Measurements from ENCODE around the gene GOLGA6A.
"Not testable (repeated sequence)": the region's sequence is repeated elsewhere in the genome, so short reads cannot be mapped to it uniquely, and the experiment has no call there.

GOLGA6A gene, protein sequence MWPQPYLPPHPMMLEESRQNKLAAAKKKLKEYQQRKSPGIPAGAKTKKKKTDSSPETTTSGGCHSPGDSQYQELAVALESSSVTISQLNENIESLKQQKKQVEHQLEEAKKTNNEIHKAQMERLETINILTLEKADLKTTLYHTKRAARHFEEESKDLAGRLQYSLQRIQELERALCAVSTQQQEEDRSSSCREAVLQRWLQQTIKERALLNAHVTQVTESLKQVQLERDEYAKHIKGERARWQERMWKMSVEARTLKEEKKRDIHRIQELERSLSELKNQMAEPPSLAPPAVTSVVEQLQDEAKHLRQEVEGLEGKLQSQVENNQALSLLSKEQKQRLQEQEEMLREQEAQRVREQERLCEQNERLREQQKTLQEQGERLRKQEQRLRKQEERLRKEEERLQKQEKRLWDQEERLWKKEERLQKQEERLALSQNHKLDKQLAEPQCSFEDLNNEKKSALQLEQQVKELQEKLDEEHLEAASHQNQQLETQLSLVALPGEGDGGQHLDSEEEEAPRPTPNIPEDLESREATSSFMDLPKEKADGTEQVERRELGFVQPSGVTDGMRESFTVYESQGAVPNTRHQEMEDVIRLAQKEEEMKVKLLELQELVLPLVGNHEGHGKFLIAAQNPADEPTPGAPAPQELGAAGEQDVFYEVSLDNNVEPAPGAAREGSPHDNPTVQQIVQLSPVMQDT

GRCh38 chr15:74082450-74082849 is at the start of gene GOLGA6A:
GOLGA6A (minus strand) TSS chr15:74082550; CDS start chr15:74082509, 41 bp downstream.
- DNase-seq, result not testable (repeated sequence)

DNA sequence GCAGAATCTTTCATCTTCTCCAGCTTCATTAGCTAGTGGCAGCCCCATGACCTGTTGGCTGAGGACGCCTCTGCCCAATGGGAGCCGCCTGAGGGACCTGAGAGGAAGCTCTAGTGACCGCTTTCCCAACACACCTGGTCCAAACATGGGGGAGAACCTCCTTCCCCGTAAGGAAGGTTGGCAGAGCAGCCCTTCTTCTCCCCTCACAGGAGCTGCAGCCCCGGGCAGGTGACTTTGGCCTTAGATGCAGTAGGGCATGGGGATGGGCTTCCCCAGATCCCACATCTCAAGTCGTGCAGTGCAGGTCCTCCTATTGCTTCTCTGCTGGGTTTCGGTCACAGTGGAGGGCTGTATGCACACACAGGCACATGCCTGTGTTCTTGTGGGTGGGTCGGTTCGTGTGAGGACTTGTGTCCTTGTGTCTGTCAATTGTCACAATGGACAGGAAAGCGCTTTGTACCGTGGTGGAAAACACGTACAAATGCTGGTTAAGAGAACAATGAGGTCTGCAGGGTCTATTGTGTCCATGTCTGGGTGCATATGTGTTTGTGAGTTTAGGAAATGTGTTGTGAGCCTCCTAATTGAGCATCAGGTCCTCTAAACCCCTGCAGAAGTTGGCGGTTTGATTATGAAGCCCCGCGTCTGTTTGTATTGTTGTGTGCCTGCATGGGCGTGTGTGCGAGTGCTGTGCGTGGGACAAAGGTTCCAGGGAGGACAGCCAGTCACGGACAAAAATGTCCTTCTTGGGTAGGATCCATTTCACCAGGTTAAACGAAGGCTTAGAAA is 49.5 kb upstream of the GOLGA6A start:
- DNase-seq, result no peak

DNA sequence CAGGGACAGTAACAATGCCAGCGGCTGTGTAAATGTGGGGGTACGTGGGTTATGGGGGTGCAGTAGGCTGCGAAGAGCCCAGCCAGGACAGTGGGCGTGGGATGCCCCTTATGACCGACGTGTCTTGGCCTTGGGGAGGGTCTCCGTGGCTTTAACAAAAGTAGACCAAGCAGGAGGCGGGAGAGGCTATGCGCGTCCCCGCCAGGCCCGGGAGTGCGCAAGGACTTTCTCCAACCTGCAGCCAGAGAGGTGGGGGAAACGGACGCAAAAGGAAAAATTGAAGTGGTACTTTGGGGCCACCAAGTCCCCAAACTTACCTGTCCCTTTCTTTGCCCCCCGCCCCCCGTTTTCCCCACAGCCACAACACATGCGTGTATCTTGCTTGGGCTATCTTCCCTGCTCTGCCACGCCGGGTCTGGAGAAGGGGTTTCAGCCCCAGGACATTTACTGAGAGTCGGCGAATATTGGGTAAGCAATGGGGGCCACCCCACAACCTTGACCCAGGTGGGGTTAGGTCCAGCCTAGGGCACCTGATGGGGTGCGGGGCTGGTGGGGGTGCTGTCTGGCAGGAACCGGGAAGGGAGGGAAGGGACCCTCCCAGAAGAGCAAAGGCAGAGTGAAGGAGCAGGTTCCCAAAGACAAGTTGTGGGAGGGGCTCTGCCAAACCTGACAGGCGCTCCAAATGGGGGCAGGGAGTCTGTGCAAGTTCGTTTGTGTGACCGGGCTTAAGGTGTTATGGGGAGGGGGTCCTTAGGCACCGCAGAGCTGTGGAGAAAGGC is 48.7 kb upstream of the GOLGA6A start:
- DNase-seq, result no peak

- peak; percentile 64 for DNase-seq
Observed at GRCh38 chr15:74130155-74130848, 48.0 kb upstream of the GOLGA6A start, which contains the start of gene ISLR2. ISLR2 (plus strand) TSS chr15:74130586; CDS start chr15:74132755, 2,169 bp downstream.

GRCh38 chr15:74129586-74130154 is 47.3 kb upstream of the GOLGA6A start:
- DNase-seq, result no peak

- DNase-seq, result no peak
Observed at GRCh38 chr15:74128785-74129585, 46.6 kb upstream of the GOLGA6A start.

GRCh38 chr15:74127954-74128784 is 45.8 kb upstream of the GOLGA6A start:
- no peak for DNase-seq

DNA sequence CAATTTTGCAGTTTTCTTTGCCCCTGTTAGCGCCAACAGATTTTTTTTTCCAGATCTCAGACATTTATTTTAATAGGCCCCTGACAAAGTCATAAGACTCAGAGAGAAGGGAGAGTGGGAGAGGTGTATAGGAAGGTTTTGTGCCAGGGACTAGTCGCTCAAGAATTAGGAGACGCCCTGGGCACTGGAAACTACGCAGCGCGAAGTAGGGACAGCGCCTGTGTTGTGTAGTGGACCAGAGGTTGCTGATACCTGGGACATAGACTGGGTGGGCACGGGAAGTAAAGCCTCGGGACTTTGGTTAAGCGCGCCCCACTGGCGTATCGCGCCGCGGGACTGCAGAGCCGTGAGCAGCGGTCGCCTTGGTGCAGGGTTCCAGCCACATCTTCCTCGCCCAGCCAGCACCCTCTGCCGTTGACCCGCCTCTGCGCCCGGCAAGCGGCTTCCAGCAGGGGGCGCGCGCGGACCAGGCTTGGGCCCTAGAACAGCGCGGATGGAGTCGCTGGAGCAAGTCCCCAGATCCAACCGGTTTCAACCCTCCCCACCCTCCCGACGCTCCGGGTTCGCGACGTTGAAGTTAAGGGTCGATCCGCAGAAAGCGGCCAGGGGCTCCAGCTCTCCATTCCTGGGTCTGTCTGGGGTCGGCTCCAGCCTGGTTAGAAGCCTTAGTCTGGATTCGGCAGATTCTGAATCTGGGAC is 45.1 kb upstream of the GOLGA6A start:
- peak; percentile 95 for DNase-seq

DNA sequence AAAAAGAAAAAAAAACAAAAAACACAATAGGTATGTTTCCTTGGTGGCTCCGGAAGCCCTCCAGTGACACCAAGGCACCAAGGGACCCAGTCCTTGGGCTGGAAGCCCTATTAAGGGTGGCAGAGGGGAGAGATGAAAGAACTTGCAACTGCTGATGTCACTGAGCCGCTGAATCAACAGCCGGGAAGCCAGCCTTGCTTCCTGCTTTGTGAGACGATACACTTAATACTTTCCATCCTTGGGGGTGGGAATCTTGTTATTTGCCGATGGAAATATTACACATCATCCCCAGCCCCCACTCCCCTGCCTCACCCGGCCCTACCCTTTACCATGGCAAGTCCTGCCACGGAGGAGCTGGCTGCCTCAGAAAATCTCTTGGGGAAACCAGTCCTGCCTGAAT is 42.4 kb upstream of the GOLGA6A start:
- DNase-seq, result peak; percentile 43

- no peak for DNase-seq
Observed at GRCh38 chr15:74124196-74124595, 41.8 kb upstream of the GOLGA6A start.

DNA sequence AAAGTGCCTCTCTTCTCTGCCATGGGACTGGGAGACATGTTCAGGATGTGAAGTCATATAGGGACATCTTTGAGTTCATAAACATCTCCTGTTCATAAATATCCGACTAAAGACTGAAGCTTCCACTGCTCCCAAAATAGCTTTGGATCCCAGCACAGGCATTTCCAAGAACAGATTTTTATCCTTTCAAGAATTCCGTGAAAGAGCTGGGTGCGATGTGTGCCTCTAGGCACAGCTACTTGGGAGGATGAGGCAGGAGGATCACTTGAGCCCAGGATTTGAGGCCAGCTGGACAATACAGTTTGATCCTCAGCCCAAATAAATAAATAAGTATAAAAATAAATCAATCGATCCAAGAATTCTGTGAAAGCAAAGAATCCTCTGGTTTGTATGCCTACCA is 41.3 kb upstream of the GOLGA6A start:
- DNase-seq, result no peak

- DNase-seq, result peak; percentile 59
Observed at GRCh38 chr15:74123131-74123429, 40.7 kb upstream of the GOLGA6A start.

DNA sequence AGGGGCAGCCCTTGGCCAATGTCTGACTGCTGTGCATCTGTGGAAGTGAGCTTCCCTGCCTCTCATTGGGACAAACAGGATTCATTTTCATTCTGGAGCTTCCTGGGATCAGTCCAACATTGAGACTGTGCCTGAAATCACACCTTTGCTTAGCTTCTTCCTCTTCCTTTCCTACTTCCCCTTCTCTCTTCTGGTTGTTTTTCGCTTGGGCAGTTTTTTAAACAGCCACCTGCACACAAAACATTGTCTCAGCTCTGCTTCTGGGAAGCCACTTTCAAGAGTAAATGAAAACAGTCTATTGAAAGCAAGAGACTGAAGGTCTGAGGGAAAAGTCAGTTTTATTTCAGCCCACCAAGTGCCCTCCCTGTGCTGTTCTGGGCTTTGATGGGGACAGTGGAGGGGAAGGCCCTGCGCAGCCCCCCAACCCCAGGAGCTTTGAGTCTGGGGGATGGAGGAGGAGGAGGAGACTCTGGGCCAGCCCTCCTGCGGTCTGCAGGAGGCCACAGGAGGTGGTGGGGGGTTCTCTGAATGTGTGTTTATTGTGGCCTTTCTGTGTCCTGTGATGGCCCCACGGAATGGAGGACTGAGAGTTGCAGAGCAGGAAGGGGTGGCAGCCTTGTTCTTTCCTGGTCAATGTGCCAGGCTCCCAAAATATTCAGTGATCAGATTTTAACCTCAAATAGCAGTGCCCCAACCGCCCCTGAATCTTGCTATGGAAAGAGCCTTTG is 40.2 kb upstream of the GOLGA6A start:
- no peak for DNase-seq

DNA sequence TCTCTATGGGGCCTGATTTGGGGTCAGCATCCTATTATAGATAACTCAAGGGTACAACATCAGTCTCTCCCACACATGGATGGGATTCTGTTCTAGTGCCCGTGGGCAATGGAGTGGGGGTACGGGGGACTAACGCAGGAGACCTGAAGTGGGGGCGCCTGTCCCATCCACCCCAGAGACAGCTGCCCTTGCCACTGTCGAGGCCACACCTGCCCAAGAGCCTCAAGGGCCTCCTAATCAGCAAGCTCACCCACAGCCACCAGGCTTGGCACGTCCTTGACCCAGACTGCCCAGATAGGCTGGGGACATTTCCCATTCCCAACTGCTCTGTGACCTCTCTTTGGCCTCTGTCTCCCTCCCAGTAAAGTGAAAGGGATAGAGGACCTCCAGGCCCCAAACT is 39.5 kb upstream of the GOLGA6A start:
- DNase-seq, result no peak

DNA sequence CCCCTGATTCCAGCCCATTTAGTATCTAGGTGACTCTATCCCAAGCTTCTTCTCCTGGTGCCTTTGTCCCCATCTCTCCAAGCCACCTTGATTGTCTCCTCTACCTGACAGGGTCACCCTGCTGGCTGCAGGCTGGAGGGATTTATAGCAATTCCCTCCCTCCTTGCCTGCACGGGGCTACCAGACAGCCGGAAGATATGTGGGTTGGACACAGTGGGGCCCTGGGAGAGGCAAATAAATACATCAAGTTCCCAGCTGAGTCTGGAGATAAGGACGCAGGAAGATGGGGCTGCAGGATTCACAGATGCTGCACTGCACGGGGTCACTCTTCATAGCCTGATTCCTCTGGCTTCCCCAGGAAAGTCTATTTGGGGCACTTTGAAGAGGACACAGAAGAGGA is 38.7 kb upstream of the GOLGA6A start:
- DNase-seq, result no peak

GRCh38 chr15:74120426-74120825 is 38.1 kb upstream of the GOLGA6A start:
- peak; percentile 38 for DNase-seq

DNA sequence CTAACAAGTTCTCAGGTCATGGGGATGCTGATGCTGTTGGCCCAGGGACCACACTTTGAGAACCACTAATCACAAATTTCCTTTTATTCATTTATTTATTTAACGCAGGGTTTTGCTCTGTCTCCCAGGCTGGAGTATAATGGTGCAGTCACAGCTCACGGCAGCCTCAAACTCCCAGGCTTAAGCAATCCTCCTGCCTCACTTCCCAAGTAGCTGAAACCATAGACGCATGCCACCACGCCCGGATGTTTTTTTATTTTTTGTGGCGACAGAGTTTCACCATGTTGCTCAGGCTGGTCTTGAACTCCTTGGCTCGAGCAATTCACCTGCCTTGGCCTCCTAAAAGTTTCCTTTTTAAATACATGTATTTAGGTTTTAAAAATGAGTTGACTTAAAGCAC is 27.4 kb upstream of the GOLGA6A start:
- no peak for DNase-seq

DNA sequence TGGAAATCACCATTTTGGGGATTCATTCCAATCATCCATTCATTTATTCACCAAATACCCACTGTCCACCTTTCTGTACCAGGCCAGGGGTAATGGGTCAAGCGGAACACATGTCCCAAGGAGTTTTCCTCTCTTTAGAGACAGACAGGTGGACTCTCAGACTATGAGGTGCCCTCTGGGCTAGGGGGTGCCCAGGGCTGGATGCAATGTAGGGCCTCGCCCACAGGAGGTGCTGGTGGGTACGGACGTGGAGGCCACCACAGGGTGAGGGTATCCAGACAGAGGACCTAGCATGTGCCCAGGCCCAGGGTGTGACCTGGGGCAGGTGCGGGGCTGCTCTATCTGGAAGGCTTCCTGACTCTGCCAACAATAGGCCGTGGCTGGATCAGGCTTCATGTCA is 26.3 kb upstream of the GOLGA6A start:
- not testable (repeated sequence) for DNase-seq

GRCh38 chr15:74108111-74108510 is 25.8 kb upstream of the GOLGA6A start:
- no peak for DNase-seq
